GM18520 (cell line): ENCODE data around the gene GIPC3.
"Not testable (repeated sequence)": the region's sequence is repeated elsewhere in the genome, so short reads cannot be mapped to it uniquely, and the experiment has no call there.

Source experiments
- ATAC-seq: cut with Tn5 transposase; IDR thresholded peaks from one replicate; pipeline ENCODE4 v1.9.1; 2021; ENCODE audit not compliant: unreplicated experiment

The GIPC3 gene

GRCh38 chr19:3575949-3576673 lies 9.2 kb upstream of the GIPC3 start:
- no peak for ATAC-seq

- ATAC-seq = no peak
Observed at GRCh38 chr19:3576696-3577443, 8.4 kb upstream of the GIPC3 start.

GRCh38 chr19:3577723-3578344 lies 7.4 kb upstream of the GIPC3 start:
- no peak for ATAC-seq

GRCh38 chr19:3578390-3578789 lies 6.9 kb upstream of the GIPC3 start:
- ATAC-seq = no peak

GRCh38 chr19:3580156-3580934 lies 4.9 kb upstream of the GIPC3 start:
- no peak for ATAC-seq

GRCh38 chr19:3581792-3582191 lies 3.5 kb upstream of the GIPC3 start:
- ATAC-seq = not testable (repeated sequence)

- ATAC-seq = not testable (repeated sequence)
Observed at GRCh38 chr19:3584036-3584802, 1.1 kb upstream of the GIPC3 start.

GRCh38 chr19:3586127-3586626 lies 899 bp downstream of the GIPC3 start:
- no peak for ATAC-seq

- ATAC-seq = no peak
Observed at GRCh38 chr19:3586707-3587346, 1.5 kb downstream of the GIPC3 start.

GRCh38 chr19:3589439-3589838 lies 4.2 kb downstream of the GIPC3 start:
- no peak for ATAC-seq

GRCh38 chr19:3589949-3590348 lies 4.7 kb downstream of the GIPC3 start:
- no peak for ATAC-seq

GRCh38 chr19:3590991-3591659 lies 5.8 kb downstream of the GIPC3 start:
- no peak for ATAC-seq

GRCh38 chr19:3591876-3592613 lies 6.8 kb downstream of the GIPC3 start:
- no peak for ATAC-seq

- no peak for ATAC-seq
Observed at GRCh38 chr19:3593156-3593555, 7.9 kb downstream of the GIPC3 start.

GRCh38 chr19:3595521-3596061 lies 10.3 kb downstream of the GIPC3 start:
- no peak for ATAC-seq

- ATAC-seq = no peak
Observed at GRCh38 chr19:3599776-3600187, 14.5 kb downstream of the GIPC3 start.

- no peak for ATAC-seq
Observed at GRCh38 chr19:3601021-3601420, 15.7 kb downstream of the GIPC3 start.

- ATAC-seq = no peak
Observed at GRCh38 chr19:3603121-3603811, 18.0 kb downstream of the GIPC3 start.
